Ascending aorta (tissue), 2 donors: Measurements from ENCODE around the gene FASTK. TPM values are rescaled to one million over a fixed set of nuclear protein-coding genes. Genes with fewer than 3 reads are reported as not detected.

Experiments used
- DNase-seq, 2 donors: peaks; one replicate each; pipeline ENCODE4 v3.0.0-alpha.2; 2019; ENCODE audit warnings: low spot score in 2 of 2
- H3K27ac ChIP-seq, 2 donors: fragments of 200-600 bp; sonication (generic); one replicate each; pipeline ENCODE4 v1.5.1; 2016 to 2017; ENCODE audit warnings: mild to moderate bottlenecking in 1 of 2
- H3K27me3 ChIP-seq: fragments of 200-600 bp; sonication (generic); one replicate; pipeline ENCODE4 v1.5.1; 2017
- H3K36me3 ChIP-seq, 2 donors: fragments of 200-600 bp; sonication (generic); one replicate each; pipeline ENCODE4 v1.5.1; 2016
- H3K4me1 ChIP-seq, 2 donors: fragments of 200-600 bp; sonication (generic); one replicate each; pipeline ENCODE4 v1.5.1; 2016 to 2017; ENCODE audit warnings: mild to moderate bottlenecking in 1 of 2
- H3K4me3 ChIP-seq, 2 donors: fragments of 200-600 bp; sonication (generic); one replicate each; pipeline ENCODE4 v1.5.1; 2016 to 2017; ENCODE audit warnings: mild to moderate bottlenecking in 1 of 2
- H3K9me3 ChIP-seq, 2 donors: fragments of 200-600 bp; sonication (generic); one replicate each; pipeline ENCODE4 v1.5.1; 2016
- CTCF ChIP-seq, 3 experiments: fragments of 200-600 bp in 2 of 3; fragments of 450-650 bp in 1 of 3; sonication (generic) in 2 of 3; IDR thresholded peaks; one replicate each; pipeline ENCODE4 v1.5.1; 2016 to 2019; ENCODE audit warnings: antibody characterized with exemption in 3 of 3, mild to moderate bottlenecking in 1 of 3, moderate library complexity in 1 of 3
- intact Hi-C: fragments of 100-400 bp; cut with DNase I; formaldehyde crosslinking; loops from one replicate; pipeline ENCODE4 v1.15.1; 2023
- total RNA-seq: library from RNA; depleted of rRNA; stranded (reverse); fragments of >200 nt; gene quantifications from one replicate; pipeline ENCODE4 v1.1.0, GENCODE V29; 2016

The FASTK gene
- total RNA-seq, 1 donor from 2014 or later = 121 TPM

- TF ChIP-seq CTCF (IDR thresholded peaks at IDR 0.05) = no peak
- no peaks in the 10 kb centered on the region for H3K27me3 ChIP-seq
- H3K36me3 ChIP-seq = peaks cover 0 to 3% of the 10 kb centered on the region in 2 donors
- H3K27ac ChIP-seq = peak overlapping the region; percentile 95 to 96
- peaks cover 24 to 38% of the 10 kb centered on the region in 2 donors for H3K4me1 ChIP-seq
- H3K9me3 ChIP-seq = no peaks in the 10 kb centered on the region
- no peak for DNase-seq
- intact Hi-C loops = loop anchor here (5.0 to 10.0 kb wide), 3 partner anchors 165 to 1368 kb away; partner anchors contain the start of gene SMARCD3
- H3K4me3 ChIP-seq = peak overlapping the region; percentile 75 to 87
Measured at GRCh38 chr7:151082141-151083070, 1.8 kb upstream of the FASTK start.

GRCh38 chr7:151081170-151082101 is 827 bp upstream of the FASTK start:
- Histone ChIP-seq H3K9me3 (no peaks in the 10 kb centered on the region), H3K4me3 (peak overlapping the region; percentile 75 to 87), H3K27me3 (no peaks in the 10 kb centered on the region), H3K27ac (peak overlapping the region; percentile 95 to 96), H3K36me3 (peaks cover 0 to 9% of the 10 kb centered on the region in 2 donors), H3K4me1 (peaks cover 24 to 38% of the 10 kb centered on the region in 2 donors)
- intact Hi-C loops = loop anchor here (2.0 to 10.0 kb wide), 4 partner anchors 166 to 1367 kb away; partner anchors contain the start of genes NUB1 and SMARCD3
- TF ChIP-seq CTCF (IDR thresholded peaks at IDR 0.05) = no peak
- DNase-seq = no peak

GRCh38 chr7:151080067-151080521 is 515 bp downstream of the FASTK start:
- Histone ChIP-seq H3K9me3 (no peaks in the 10 kb centered on the region), H3K4me3 (peak overlapping the region; percentile 75 to 87), H3K27me3 (no peaks in the 10 kb centered on the region), H3K36me3 (peaks cover 11 to 22% of the 10 kb centered on the region in 2 donors), H3K4me1 (peaks cover 24 to 30% of the 10 kb centered on the region in 2 donors), H3K27ac (peak overlapping the region; percentile 95 to 96)
- TF ChIP-seq CTCF (IDR thresholded peaks at IDR 0.05) = no peak
- DNase-seq = no peak
- intact Hi-C loops = loop anchor here (1.0 to 10.0 kb wide), 7 partner anchors 21 to 1365 kb away; partner anchors contain the start of genes ABCB8, ABCF2, NUB1 and SLC4A2

- no peak for TF ChIP-seq CTCF (IDR thresholded peaks at IDR 0.05)
- peak overlapping the region in 1 of 2 donors; percentile 95 for H3K27ac ChIP-seq
- H3K9me3 ChIP-seq = no peaks in the 10 kb centered on the region
- intact Hi-C loops = no loop called here
- no peaks in the 10 kb centered on the region for H3K27me3 ChIP-seq
- H3K36me3 ChIP-seq = peaks cover 16 to 29% of the 10 kb centered on the region in 2 donors
- DNase-seq = peak in 1 of 2 donors; percentile 61
- H3K4me1 ChIP-seq = peaks cover 24 to 30% of the 10 kb centered on the region in 2 donors
- H3K4me3 ChIP-seq = peak overlapping the region; percentile 75 to 87
Measured at GRCh38 chr7:151079199-151079910, 1.3 kb downstream of the FASTK start.
